Small intestine (tissue), 7 donors: ENCODE measurements around the gene CEP41. TPM values are rescaled to one million over a fixed set of nuclear protein-coding genes. Genes with fewer than 3 reads are reported as not detected.
A peak's percentile ranks its signal among the peaks of the same experiment; 100 is the strongest.

Experiments
- DNase-seq, 2 donors: peaks; one replicate each; pipeline versions ENCODE4 v3.0.0 to v3.0.0-alpha.2; 2013
- FAIRE-seq: peaks from 2 replicates; lab custom pipeline; 2012; peaks lifted over from hg19 to GRCh38; lab: Jason Lieb, UNC
- H3K27ac ChIP-seq, 3 donors: one replicate each; pipeline ENCODE4 v1.5.1; 2013; ENCODE audit warnings: low read length in 2 of 3, mild to moderate bottlenecking in 2 of 3, control low read depth in 1 of 3, inconsistent platforms in 1 of 3, low read depth in 1 of 3, moderate library complexity in 1 of 3
- H3K27me3 ChIP-seq, 3 donors: one replicate each; pipeline ENCODE4 v1.6.1; 2013; ENCODE audit warnings: low read length in 3 of 3, inconsistent platforms in 1 of 3; ENCODE audit not compliant: control insufficient read depth in 3 of 3, insufficient read depth in 3 of 3
- H3K36me3 ChIP-seq, 3 donors: one replicate each; pipeline ENCODE4 v1.6.1; 2013; ENCODE audit warnings: low read length in 3 of 3, inconsistent platforms in 1 of 3, low read depth in 1 of 3, mild to moderate bottlenecking in 1 of 3, moderate library complexity in 1 of 3; ENCODE audit not compliant: control insufficient read depth in 3 of 3, insufficient read depth in 2 of 3
- H3K4me1 ChIP-seq, 3 donors: one replicate each; pipeline ENCODE4 v1.6.1; 2013; ENCODE audit warnings: low read length in 2 of 3, inconsistent platforms in 1 of 3, low read depth in 1 of 3, mild to moderate bottlenecking in 1 of 3, moderate library complexity in 1 of 3; ENCODE audit not compliant: control insufficient read depth in 3 of 3, insufficient read depth in 2 of 3
- H3K4me3 ChIP-seq, 3 donors: one replicate each; pipeline ENCODE4 v1.5.1; 2013; ENCODE audit warnings: low read length in 3 of 3, control low read depth in 1 of 3, inconsistent platforms in 1 of 3, low read depth in 1 of 3, mild to moderate bottlenecking in 1 of 3, moderate library complexity in 1 of 3
- H3K9me3 ChIP-seq, 2 donors: one replicate each; pipeline ENCODE4 v1.6.1; 2013; ENCODE audit warnings: low read depth in 1 of 2, low read length in 1 of 2; ENCODE audit not compliant: control insufficient read depth in 2 of 2, insufficient read depth in 1 of 2
- WGBS, 3 donors: extraction: QIAGEN DNeasy Blood & Tissue Kit; methylation state at CpG; one replicate each; pipeline ENCODE4 v1.1.7; 2013; 5-methylcytosine and 5-hydroxymethylcytosine counted together
- polyA plus RNA-seq, 4 donors: library from polyadenylated mRNA; stranded (reverse) in 3 of 4; unstranded in 1 of 4; fragments of 200-250 nt in 3 of 4; fragments of 120-200 nt in 1 of 4; gene quantifications; one replicate each; pipeline versions ENCODE4 v1.2.1 to v1.2.3, GENCODE V29; 2013
- donor health status: healthy with polysubstance abuse.
- donor health status: control.
- donor health status: control.
- donor health status: Bipolar disorder and iron deficiency.
- donor health status: healthy.

CEP41 gene
- polyA plus RNA-seq, 4 donors: 3.0 to 11.8 (median 6.2) TPM; not detected in 1

GRCh38 chr7:130397051-130397757 is 43.6 kb downstream of the CEP41 start:
- FAIRE-seq (no peak), DNase-seq (no peak)
- peak overlapping the region in 1 of 3 donors; percentile 44 for H3K27ac ChIP-seq

GRCh38 chr7:130396109-130396508 is 44.7 kb downstream of the CEP41 start:
- H3K27me3 ChIP-seq: no peaks in the 10 kb centered on the region
- no peaks in the 10 kb centered on the region for H3K9me3 ChIP-seq
- H3K27ac ChIP-seq: no peak overlapping the region
- H3K36me3 ChIP-seq: peaks cover 0 to 9% (median 0%) of the 10 kb centered on the region in 3 donors
- peaks cover 0 to 43% (median 0%) of the 10 kb centered on the region in 3 donors for H3K4me1 ChIP-seq
- 69 to 77% (median 76%) methylated on average over 3 of the region's 3 CpGs for WGBS, 3 donors
- H3K4me3 ChIP-seq: no peak overlapping the region
- DNase-seq (no peak), FAIRE-seq (no peak)

More at GRCh38 chr7:130397051-130397757, 43.6 kb downstream of the CEP41 start:
- H3K36me3 ChIP-seq: peaks cover 0 to 9% (median 0%) of the 10 kb centered on the region in 3 donors
- 72 to 94% (median 89%) methylated on average over 7 of the region's 7 CpGs for WGBS, 3 donors
- no peak overlapping the region for H3K4me3 ChIP-seq
- no peaks in the 10 kb centered on the region for H3K27me3 ChIP-seq
- peaks cover 0 to 37% (median 0%) of the 10 kb centered on the region in 3 donors for H3K4me1 ChIP-seq
- H3K9me3 ChIP-seq: no peaks in the 10 kb centered on the region

GRCh38 chr7:130395421-130395820 is 45.4 kb downstream of the CEP41 start:
- H3K4me3 ChIP-seq: no peak overlapping the region
- WGBS, 3 donors: 74 to 87% (median 86%) methylated on average over 5 of the region's 5 CpGs
- no peaks in the 10 kb centered on the region for H3K27me3 ChIP-seq
- peaks cover 0 to 5% (median 0%) of the 10 kb centered on the region in 3 donors for H3K36me3 ChIP-seq
- peaks cover 0 to 43% (median 0%) of the 10 kb centered on the region in 3 donors for H3K4me1 ChIP-seq
- FAIRE-seq (no peak), DNase-seq (no peak)
- H3K9me3 ChIP-seq: no peaks in the 10 kb centered on the region
- no peak overlapping the region for H3K27ac ChIP-seq

- DNase-seq (peak in 1 of 2 donors; percentile 13), FAIRE-seq (no peak)
- H3K9me3 ChIP-seq: no peaks in the 10 kb centered on the region
- H3K36me3 ChIP-seq: peaks cover 0 to 5% (median 0%) of the 10 kb centered on the region in 3 donors
- WGBS, 3 donors: 75 to 92% (median 83%) methylated on average over 7 of the region's 7 CpGs
- no peak overlapping the region for H3K27ac ChIP-seq
- no peak overlapping the region for H3K4me3 ChIP-seq
- peaks cover 0 to 43% (median 0%) of the 10 kb centered on the region in 3 donors for H3K4me1 ChIP-seq
- no peaks in the 10 kb centered on the region for H3K27me3 ChIP-seq
These were observed 46.2 kb downstream of the CEP41 start for GRCh38 chr7:130394421-130395195.

- Histone ChIP-seq H3K9me3 (peaks cover 0 to 2% of the 10 kb centered on the region in 2 donors), H3K4me3 (no peak overlapping the region), H3K27me3 (no peaks in the 10 kb centered on the region), H3K36me3 (peaks cover 0 to 5% (median 0%) of the 10 kb centered on the region in 3 donors), H3K4me1 (peaks cover 0 to 43% (median 0%) of the 10 kb centered on the region in 3 donors), H3K27ac (no peak overlapping the region)
- WGBS, 3 donors: 76 to 88% (median 85%) methylated on average over 10 of the region's 10 CpGs
- no peak for FAIRE-seq
- DNase-seq: no peak
These were observed 46.9 kb downstream of the CEP41 start for GRCh38 chr7:130393841-130394411.

GRCh38 chr7:130393101-130393561 is 47.7 kb downstream of the CEP41 start:
- Histone ChIP-seq H3K4me3 (no peak overlapping the region), H3K27ac (peak overlapping the region in 1 of 3 donors; percentile 43), H3K4me1 (peaks cover 0 to 41% (median 0%) of the 10 kb centered on the region in 3 donors), H3K36me3 (peaks cover 0 to 3% (median 0%) of the 10 kb centered on the region in 3 donors), H3K27me3 (no peaks in the 10 kb centered on the region), H3K9me3 (peaks cover 0 to 4% of the 10 kb centered on the region in 2 donors)
- DNase-seq: no peak
- FAIRE-seq: no peak
- 75 to 94% (median 88%) methylated on average over 5 of the region's 5 CpGs for WGBS, 3 donors

GRCh38 chr7:130390486-130390885 is 50.3 kb downstream of the CEP41 start:
- Histone ChIP-seq H3K27ac (no peak overlapping the region), H3K36me3 (no peaks in the 10 kb centered on the region), H3K4me3 (no peak overlapping the region), H3K9me3 (peaks cover 0 to 4% of the 10 kb centered on the region in 2 donors), H3K4me1 (peaks cover 0 to 30% (median 0%) of the 10 kb centered on the region in 3 donors), H3K27me3 (no peaks in the 10 kb centered on the region)
- no peak for DNase-seq
- no peak for FAIRE-seq
- WGBS, 3 donors: 93 to 97% (median 96%) methylated on average over 1 of the region's 1 CpG

- H3K27me3 ChIP-seq: no peaks in the 10 kb centered on the region
- DNase-seq: no peak
- H3K9me3 ChIP-seq: peaks cover 0 to 4% of the 10 kb centered on the region in 2 donors
- no peak overlapping the region for H3K4me3 ChIP-seq
- no peak overlapping the region for H3K27ac ChIP-seq
- WGBS, 3 donors: 67 to 98% (median 94%) methylated on average over 2 of the region's 2 CpGs
- no peak for FAIRE-seq
- no peaks in the 10 kb centered on the region for H3K36me3 ChIP-seq
- H3K4me1 ChIP-seq: peaks cover 0 to 18% (median 0%) of the 10 kb centered on the region in 3 donors
These were observed 52.1 kb downstream of the CEP41 start for GRCh38 chr7:130388671-130389070.
